Measurements from ENCODE around the gene GDF10.

GDF10 gene

DNA sequence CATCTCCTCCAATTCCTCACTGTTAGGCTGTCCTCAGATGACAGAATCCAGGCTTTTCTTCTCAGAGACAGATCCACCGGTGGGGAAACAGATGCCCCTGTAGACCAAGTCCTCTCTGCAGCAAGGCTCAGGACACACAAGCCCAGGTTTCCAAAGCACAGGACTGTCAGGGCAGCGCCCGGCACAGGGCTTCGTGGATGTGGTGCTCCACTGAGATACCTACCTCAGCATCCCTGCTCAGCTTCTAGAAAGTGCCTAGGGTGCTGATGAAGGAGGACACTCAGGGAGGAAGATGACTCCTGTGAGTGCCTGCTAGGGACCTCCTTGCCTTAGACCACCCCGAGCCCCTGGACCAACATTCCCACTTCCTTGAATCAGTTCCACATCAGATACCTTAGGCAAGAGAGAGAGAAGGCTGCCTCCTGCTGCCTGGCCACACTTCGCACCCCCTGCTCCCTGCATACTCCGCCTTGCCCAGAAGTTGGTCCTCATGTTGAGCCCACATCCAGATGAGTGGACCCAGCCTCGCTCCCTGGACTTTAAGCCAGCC lies 39.3 kb downstream of the GDF10 start:
- Histone ChIP-seq H3K9ac (ENCODE audit: low read length) (no peak overlapping the region), H3K4me1 (ENCODE audit: control insufficient read depth, insufficient read depth, low read length) (no peaks in the 10 kb centered on the region), H3K27me3 (replicated peaks; ENCODE audit: control insufficient read depth, insufficient read depth, low read length) (peaks cover 18% of the 10 kb centered on the region), H3K9me3 (ENCODE audit: control insufficient read depth, low read length) (no peaks in the 10 kb centered on the region), H3K36me3 (ENCODE audit: control insufficient read depth, insufficient read depth, low read length, severe bottlenecking) (no peaks in the 10 kb centered on the region), H3K4me3 (ENCODE audit: low read length) (no peak overlapping the region)
- DNase-seq (ENCODE audit: low read depth): no peak

DNA sequence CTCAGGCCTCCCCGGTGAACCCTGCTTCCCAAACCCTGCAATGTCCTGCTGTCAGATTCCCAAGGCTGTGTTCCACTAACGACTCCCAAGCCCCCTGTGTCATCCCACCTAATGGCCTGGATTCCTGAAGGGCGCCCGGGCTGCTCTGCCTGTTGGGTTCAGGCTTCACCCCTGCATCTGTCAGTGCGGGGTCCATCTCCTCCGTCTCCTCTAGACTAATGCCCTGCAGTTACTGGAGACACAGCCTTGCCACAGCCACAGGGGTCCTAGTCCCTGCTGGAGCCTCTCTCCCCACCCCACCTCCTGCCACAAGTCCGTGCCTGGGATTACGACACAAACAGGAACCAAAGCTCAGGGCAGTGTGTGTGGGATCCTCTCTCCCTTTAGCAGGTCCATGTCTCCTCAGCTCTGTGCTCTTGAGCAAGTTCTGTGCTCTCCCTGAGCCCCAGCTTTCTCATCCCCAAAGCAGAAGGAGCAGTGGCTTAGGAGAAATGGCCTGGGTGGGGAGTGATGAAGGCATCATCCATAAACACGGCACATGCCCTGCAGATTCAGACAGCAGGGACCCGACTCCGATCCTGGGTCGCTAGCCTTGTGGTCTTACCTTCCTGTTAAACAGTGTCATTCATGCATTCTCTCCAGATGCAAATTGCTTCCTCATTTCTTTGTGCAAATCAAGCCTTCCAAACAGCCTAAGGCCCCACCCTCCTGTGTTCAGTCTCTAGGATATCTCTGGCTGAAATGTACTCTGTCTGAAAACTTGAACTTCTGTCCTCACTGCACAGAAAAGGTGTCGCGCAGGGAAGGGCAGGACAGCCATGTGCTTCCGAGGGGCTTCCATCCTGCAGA lies 40.0 kb downstream of the GDF10 start:
- peaks cover 13% of the 10 kb centered on the region for H3K27me3 ChIP-seq (replicated peaks; ENCODE audit: control insufficient read depth, insufficient read depth, low read length)
- no peak for DNase-seq (ENCODE audit: low read depth)
- H3K9me3 ChIP-seq (ENCODE audit: control insufficient read depth, low read length): no peaks in the 10 kb centered on the region
- no peak overlapping the region for H3K9ac ChIP-seq (ENCODE audit: low read length)
- H3K4me1 ChIP-seq (ENCODE audit: control insufficient read depth, insufficient read depth, low read length): no peaks in the 10 kb centered on the region
- H3K36me3 ChIP-seq (ENCODE audit: control insufficient read depth, insufficient read depth, low read length, severe bottlenecking): no peaks in the 10 kb centered on the region
- H3K4me3 ChIP-seq (ENCODE audit: low read length): no peak overlapping the region

- no peaks in the 10 kb centered on the region for H3K4me1 ChIP-seq (ENCODE audit: control insufficient read depth, insufficient read depth, low read length)
- H3K9me3 ChIP-seq (ENCODE audit: control insufficient read depth, low read length): no peaks in the 10 kb centered on the region
- no peak overlapping the region for H3K9ac ChIP-seq (ENCODE audit: low read length)
- peak; percentile 57 for DNase-seq (ENCODE audit: low read depth)
- H3K27me3 ChIP-seq (replicated peaks; ENCODE audit: control insufficient read depth, insufficient read depth, low read length): peaks cover 15% of the 10 kb centered on the region
- no peaks in the 10 kb centered on the region for H3K36me3 ChIP-seq (ENCODE audit: control insufficient read depth, insufficient read depth, low read length, severe bottlenecking)
- H3K4me3 ChIP-seq (ENCODE audit: low read length): no peak overlapping the region
These were observed 40.7 kb downstream of the GDF10 start for GRCh38 chr10:47340608-47341170.

DNA sequence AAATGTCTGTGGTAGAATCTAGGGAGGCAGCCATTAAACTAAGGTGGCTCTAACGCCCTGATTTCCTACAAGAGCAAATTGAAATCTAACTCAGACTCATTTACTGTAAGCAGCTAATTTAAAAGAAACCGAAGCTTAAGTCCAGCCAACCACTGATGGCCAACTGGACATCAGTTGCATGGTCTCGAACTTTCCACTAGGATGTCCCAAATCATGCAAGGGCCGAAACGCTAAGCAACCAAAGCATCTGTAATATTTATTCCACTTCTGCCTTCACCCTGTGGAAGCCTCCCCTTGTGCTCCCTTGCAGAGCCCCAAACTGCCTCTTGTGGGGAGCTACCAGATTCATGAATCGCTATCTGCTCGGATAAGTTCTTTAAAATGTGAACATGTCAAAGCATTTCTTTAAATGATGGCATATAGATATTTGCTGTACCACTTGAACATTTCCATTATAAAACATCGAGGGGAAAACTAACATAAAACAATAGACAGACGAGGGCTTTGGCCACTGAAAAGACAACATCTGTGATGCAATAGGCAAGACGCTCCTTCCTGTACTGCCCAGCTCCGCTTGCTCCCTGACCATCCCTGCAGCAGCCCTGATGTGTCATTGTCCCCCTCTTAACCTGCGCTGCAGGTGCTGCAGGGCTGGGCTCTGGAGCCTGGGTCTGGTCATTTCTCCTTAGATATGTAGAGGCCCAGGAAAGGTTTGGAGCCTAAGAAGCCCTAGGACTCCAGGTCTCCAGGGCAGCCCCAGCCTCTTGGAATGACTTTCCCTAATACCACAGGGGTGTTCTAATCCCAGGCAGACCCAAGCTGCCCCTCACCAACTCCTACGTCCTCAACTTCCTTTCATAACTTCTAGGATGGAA lies 45.2 kb downstream of the GDF10 start:
- Histone ChIP-seq H3K4me3 (ENCODE audit: low read length) (no peak overlapping the region), H3K9ac (ENCODE audit: low read length) (no peak overlapping the region), H3K4me1 (ENCODE audit: control insufficient read depth, insufficient read depth, low read length) (no peaks in the 10 kb centered on the region), H3K27me3 (replicated peaks; ENCODE audit: control insufficient read depth, insufficient read depth, low read length) (peaks cover 13% of the 10 kb centered on the region), H3K9me3 (ENCODE audit: control insufficient read depth, low read length) (no peaks in the 10 kb centered on the region), H3K36me3 (ENCODE audit: control insufficient read depth, insufficient read depth, low read length, severe bottlenecking) (no peaks in the 10 kb centered on the region)
- DNase-seq (ENCODE audit: low read depth): no peak

DNA sequence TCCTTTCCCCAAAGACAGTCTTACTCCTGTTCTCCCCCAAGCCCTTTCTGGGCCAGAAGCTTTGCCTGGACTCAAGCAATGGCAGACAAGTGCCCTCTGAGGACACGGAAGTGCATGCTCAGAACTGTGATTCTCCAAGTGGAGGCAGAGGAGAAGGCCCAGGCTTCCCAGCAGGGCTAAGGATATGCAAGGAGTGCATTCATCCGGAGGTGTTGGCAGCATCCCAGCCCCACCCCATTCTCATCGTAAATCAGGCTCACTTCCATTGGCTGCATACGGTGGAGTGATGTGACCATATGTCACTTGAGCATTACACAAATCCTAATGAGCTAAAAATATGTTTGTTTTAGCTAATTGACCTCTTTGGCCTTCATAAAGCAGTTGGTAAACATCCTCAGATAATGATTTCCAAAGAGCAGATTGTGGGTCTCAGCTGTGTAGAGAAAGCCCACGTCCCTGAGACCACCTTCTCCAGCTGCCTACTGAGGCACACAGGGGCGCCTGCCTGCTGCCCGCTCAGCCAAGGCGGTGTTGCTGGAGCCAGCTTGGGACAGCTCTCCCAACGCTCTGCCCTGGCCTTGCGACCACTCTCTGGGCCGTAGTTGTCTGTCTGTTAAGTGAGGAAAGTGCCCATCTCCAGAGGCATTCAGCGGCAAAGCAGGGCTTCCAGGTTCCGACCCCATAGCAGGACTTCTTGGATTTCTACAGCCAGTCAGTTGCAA lies 46.7 kb downstream of the GDF10 start:
- H3K36me3 ChIP-seq (ENCODE audit: control insufficient read depth, insufficient read depth, low read length, severe bottlenecking): no peaks in the 10 kb centered on the region
- no peaks in the 10 kb centered on the region for H3K4me1 ChIP-seq (ENCODE audit: control insufficient read depth, insufficient read depth, low read length)
- H3K27me3 ChIP-seq (replicated peaks; ENCODE audit: control insufficient read depth, insufficient read depth, low read length): peaks cover 16% of the 10 kb centered on the region
- no peaks in the 10 kb centered on the region for H3K9me3 ChIP-seq (ENCODE audit: control insufficient read depth, low read length)
- DNase-seq (ENCODE audit: low read depth): no peak
- no peak overlapping the region for H3K4me3 ChIP-seq (ENCODE audit: low read length)
- no peak overlapping the region for H3K9ac ChIP-seq (ENCODE audit: low read length)

GRCh38 chr10:47347303-47347675 lies 47.3 kb downstream of the GDF10 start:
- Histone ChIP-seq H3K27me3 (replicated peaks; ENCODE audit: control insufficient read depth, insufficient read depth, low read length) (peaks cover 17% of the 10 kb centered on the region), H3K4me3 (ENCODE audit: low read length) (no peak overlapping the region), H3K36me3 (ENCODE audit: control insufficient read depth, insufficient read depth, low read length, severe bottlenecking) (no peaks in the 10 kb centered on the region), H3K9me3 (ENCODE audit: control insufficient read depth, low read length) (no peaks in the 10 kb centered on the region), H3K4me1 (ENCODE audit: control insufficient read depth, insufficient read depth, low read length) (no peaks in the 10 kb centered on the region), H3K9ac (ENCODE audit: low read length) (no peak overlapping the region)
- DNase-seq (ENCODE audit: low read depth): no peak

DNA sequence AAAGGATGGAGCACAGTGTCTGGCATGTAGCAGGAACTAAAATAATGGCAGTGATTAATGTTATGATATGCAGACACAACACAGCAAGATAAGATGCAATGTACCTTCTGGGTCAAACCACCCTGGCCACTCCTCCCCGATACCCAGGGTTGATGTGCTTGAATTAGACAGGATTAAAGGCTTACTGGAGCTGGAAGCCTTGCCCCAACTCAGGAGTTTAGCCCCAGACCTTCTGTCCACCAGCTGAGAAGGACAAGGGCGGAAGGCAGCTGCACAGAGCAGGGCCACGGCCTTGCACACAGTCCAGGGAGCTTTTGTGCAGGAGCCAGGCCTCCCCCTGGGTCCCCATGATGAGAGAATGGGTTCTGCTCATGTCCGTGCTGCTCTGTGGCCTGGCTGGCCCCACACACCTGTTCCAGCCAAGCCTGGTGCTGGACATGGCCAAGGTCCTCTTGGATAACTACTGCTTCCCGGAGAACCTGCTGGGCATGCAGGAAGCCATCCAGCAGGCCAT lies 48.2 kb downstream of the GDF10 start, which contains the start of gene RBP3:
TSS of gene RBP3 (plus strand) at position 226 of the 514 bp plus-strand sequence. CDS start at position 348, 122 bp downstream.
- H3K27me3 ChIP-seq (replicated peaks; ENCODE audit: control insufficient read depth, insufficient read depth, low read length): peaks cover 19% of the 10 kb centered on the region

DNA sequence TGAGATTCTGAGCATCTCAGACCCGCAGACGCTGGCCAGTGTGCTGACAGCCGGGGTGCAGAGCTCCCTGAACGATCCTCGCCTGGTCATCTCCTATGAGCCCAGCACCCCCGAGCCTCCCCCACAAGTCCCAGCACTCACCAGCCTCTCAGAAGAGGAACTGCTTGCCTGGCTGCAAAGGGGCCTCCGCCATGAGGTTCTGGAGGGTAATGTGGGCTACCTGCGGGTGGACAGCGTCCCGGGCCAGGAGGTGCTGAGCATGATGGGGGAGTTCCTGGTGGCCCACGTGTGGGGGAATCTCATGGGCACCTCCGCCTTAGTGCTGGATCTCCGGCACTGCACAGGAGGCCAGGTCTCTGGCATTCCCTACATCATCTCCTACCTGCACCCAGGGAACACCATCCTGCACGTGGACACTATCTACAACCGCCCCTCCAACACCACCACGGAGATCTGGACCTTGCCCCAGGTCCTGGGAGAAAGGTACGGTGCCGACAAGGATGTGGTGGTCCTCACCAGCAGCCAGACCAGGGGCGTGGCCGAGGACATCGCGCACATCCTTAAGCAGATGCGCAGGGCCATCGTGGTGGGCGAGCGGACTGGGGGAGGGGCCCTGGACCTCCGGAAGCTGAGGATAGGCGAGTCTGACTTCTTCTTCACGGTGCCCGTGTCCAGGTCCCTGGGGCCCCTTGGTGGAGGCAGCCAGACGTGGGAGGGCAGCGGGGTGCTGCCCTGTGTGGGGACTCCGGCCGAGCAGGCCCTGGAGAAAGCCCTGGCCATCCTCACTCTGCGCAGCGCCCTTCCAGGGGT lies 48.9 kb downstream of the GDF10 start:
- DNase-seq (ENCODE audit: low read depth): no peak
- H3K4me1 ChIP-seq (ENCODE audit: control insufficient read depth, insufficient read depth, low read length): no peaks in the 10 kb centered on the region
- H3K4me3 ChIP-seq (ENCODE audit: low read length): no peak overlapping the region
- H3K27me3 ChIP-seq (replicated peaks; ENCODE audit: control insufficient read depth, insufficient read depth, low read length): peaks cover 21% of the 10 kb centered on the region
- no peaks in the 10 kb centered on the region for H3K9me3 ChIP-seq (ENCODE audit: control insufficient read depth, low read length)
- no peak overlapping the region for H3K9ac ChIP-seq (ENCODE audit: low read length)
- no peaks in the 10 kb centered on the region for H3K36me3 ChIP-seq (ENCODE audit: control insufficient read depth, insufficient read depth, low read length, severe bottlenecking)

More for the DNA sequence above, 48.2 kb downstream of the GDF10 start, which contains the start of gene RBP3:
- DNase-seq (ENCODE audit: low read depth): no peak
- no peak within 1 kb of the TSS for H3K4me3 ChIP-seq (ENCODE audit: low read length)
- no peak within 1 kb of the TSS for H3K9ac ChIP-seq (ENCODE audit: low read length)
- H3K36me3 ChIP-seq (ENCODE audit: control insufficient read depth, insufficient read depth, low read length, severe bottlenecking): no peaks in the 10 kb centered on the region
- H3K4me1 ChIP-seq (ENCODE audit: control insufficient read depth, insufficient read depth, low read length): no peaks in the 10 kb centered on the region
- no peaks in the 10 kb centered on the region for H3K9me3 ChIP-seq (ENCODE audit: control insufficient read depth, low read length)

DNA sequence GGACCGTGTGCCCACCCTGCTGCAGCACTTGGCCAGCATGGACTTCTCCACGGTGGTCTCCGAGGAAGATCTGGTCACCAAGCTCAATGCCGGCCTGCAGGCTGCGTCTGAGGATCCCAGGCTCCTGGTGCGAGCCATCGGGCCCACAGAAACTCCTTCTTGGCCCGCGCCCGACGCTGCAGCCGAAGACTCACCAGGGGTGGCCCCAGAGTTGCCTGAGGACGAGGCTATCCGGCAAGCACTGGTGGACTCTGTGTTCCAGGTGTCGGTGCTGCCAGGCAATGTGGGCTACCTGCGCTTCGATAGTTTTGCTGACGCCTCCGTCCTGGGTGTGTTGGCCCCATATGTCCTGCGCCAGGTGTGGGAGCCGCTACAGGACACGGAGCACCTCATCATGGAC lies 49.5 kb downstream of the GDF10 start:
- Histone ChIP-seq H3K4me1 (ENCODE audit: control insufficient read depth, insufficient read depth, low read length) (no peaks in the 10 kb centered on the region), H3K9me3 (ENCODE audit: control insufficient read depth, low read length) (no peaks in the 10 kb centered on the region), H3K36me3 (ENCODE audit: control insufficient read depth, insufficient read depth, low read length, severe bottlenecking) (no peaks in the 10 kb centered on the region), H3K9ac (ENCODE audit: low read length) (no peak overlapping the region), H3K27me3 (replicated peaks; ENCODE audit: control insufficient read depth, insufficient read depth, low read length) (peaks cover 23% of the 10 kb centered on the region), H3K4me3 (ENCODE audit: low read length) (no peak overlapping the region)
- no peak for DNase-seq (ENCODE audit: low read depth)

DNA sequence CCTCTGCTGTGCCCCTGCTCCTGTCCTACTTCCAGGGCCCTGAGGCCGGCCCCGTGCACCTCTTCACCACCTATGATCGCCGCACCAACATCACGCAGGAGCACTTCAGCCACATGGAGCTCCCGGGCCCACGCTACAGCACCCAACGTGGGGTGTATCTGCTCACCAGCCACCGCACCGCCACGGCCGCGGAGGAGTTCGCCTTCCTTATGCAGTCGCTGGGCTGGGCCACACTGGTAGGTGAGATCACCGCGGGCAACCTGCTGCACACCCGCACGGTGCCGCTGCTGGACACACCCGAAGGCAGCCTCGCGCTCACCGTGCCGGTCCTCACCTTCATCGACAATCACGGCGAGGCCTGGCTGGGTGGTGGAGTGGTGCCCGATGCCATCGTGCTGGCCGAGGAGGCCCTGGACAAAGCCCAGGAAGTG lies 50.0 kb downstream of the GDF10 start:
- no peak for DNase-seq (ENCODE audit: low read depth)
- H3K9ac ChIP-seq (ENCODE audit: low read length): no peak overlapping the region
- H3K9me3 ChIP-seq (ENCODE audit: control insufficient read depth, low read length): no peaks in the 10 kb centered on the region
- H3K4me1 ChIP-seq (ENCODE audit: control insufficient read depth, insufficient read depth, low read length): no peaks in the 10 kb centered on the region
- H3K36me3 ChIP-seq (ENCODE audit: control insufficient read depth, insufficient read depth, low read length, severe bottlenecking): no peaks in the 10 kb centered on the region
- H3K4me3 ChIP-seq (ENCODE audit: low read length): no peak overlapping the region
- peaks cover 20% of the 10 kb centered on the region for H3K27me3 ChIP-seq (replicated peaks; ENCODE audit: control insufficient read depth, insufficient read depth, low read length)

All from adipocyte (in vitro differentiated cells).